ENCODE data around the gene NUAK2. TPM values are rescaled to one million over a fixed set of nuclear protein-coding genes. Genes with fewer than 3 reads are reported as not detected.

NUAK2 gene
- polyA plus RNA-seq, 1 donor from 2014 or later = 1.4 TPM

GRCh38 chr1:205271277-205271676 lies 50.3 kb downstream of the NUAK2 start:
- H3K79me2 ChIP-seq (replicated peaks; ENCODE audit: insufficient read depth, low read length) = no peaks in the 10 kb centered on the region
- no peak overlapping the region for H3K4me2 ChIP-seq (ENCODE audit: low read length)
- no peak overlapping the region for H3K27ac ChIP-seq (ENCODE audit: low read length)
- H4K20me1 ChIP-seq (ENCODE audit: insufficient read depth) = no peaks in the 10 kb centered on the region
- H3K4me3 ChIP-seq (ENCODE audit: low read length) = no peak overlapping the region
- TF ChIP-seq CTCF (IDR thresholded peaks at IDR 0.05; ENCODE audit: poor library complexity, severe bottlenecking) = no peak
- no peak for TF ChIP-seq MXI1 (conservative IDR thresholded peaks at IDR 0.05; ENCODE audit: poor library complexity, severe bottlenecking)
- TF ChIP-seq EZH2 (IDR thresholded peaks at IDR 0.05; ENCODE audit: borderline replicate concordance, insufficient read depth, low read length, poor library complexity, severe bottlenecking) = no peak
- TF ChIP-seq SMC3 (conservative IDR thresholded peaks at IDR 0.05; ENCODE audit: poor library complexity) = no peak
- TF ChIP-seq POLR2AphosphoS5 (IDR thresholded peaks at IDR 0.05) = no peak
- no peak for TF ChIP-seq RAD21 (conservative IDR thresholded peaks at IDR 0.05)
- H2AFZ ChIP-seq (ENCODE audit: low read depth, low read length) = no peak overlapping the region
- H3K36me3 ChIP-seq (ENCODE audit: insufficient read depth, low read length) = no peaks in the 10 kb centered on the region
- H3K9me2 ChIP-seq (ENCODE audit: insufficient read depth, low read length) = no peaks in the 10 kb centered on the region
- H3K9ac ChIP-seq (ENCODE audit: low read length) = no peak overlapping the region
- no peaks in the 10 kb centered on the region for H3K27me3 ChIP-seq (ENCODE audit: insufficient read depth, low read depth, low read length)
- no peaks in the 10 kb centered on the region for H3K9me3 ChIP-seq (ENCODE audit: low read length)
- H3F3A ChIP-seq (ENCODE audit: insufficient read depth, low read length, poor library complexity, severe bottlenecking) = no peaks in the 10 kb centered on the region

- TF ChIP-seq TAF1 (IDR thresholded peaks at IDR 0.05; ENCODE audit: low read depth) (no peak), POLR2AphosphoS5 (IDR thresholded peaks at IDR 0.05) (no peak), CTCF (IDR thresholded peaks at IDR 0.05; ENCODE audit: poor library complexity, severe bottlenecking) (no peak), EZH2 (IDR thresholded peaks at IDR 0.05; ENCODE audit: borderline replicate concordance, insufficient read depth, low read length, poor library complexity, severe bottlenecking) (no peak), EP300 (conservative IDR thresholded peaks at IDR 0.05; ENCODE audit: poor library complexity, severe bottlenecking) (no peak), REST (IDR thresholded peaks at IDR 0.05; ENCODE audit: borderline replicate concordance) (no peak)
- Histone ChIP-seq H3K27ac (ENCODE audit: low read length) (no peak overlapping the region), H2AFZ (ENCODE audit: low read depth, low read length) (no peak overlapping the region), H3K27me3 (ENCODE audit: insufficient read depth, low read depth, low read length) (no peaks in the 10 kb centered on the region), H3K4me2 (ENCODE audit: low read length) (no peak overlapping the region), H4K20me1 (ENCODE audit: insufficient read depth) (no peaks in the 10 kb centered on the region), H3K4me3 (ENCODE audit: low read length) (no peak overlapping the region), H3F3A (ENCODE audit: insufficient read depth, low read length, poor library complexity, severe bottlenecking) (no peaks in the 10 kb centered on the region), H3K9me2 (ENCODE audit: insufficient read depth, low read length) (no peaks in the 10 kb centered on the region), H3K9ac (ENCODE audit: low read length) (no peak overlapping the region), H3K9me3 (ENCODE audit: low read length) (no peaks in the 10 kb centered on the region), H3K79me2 (replicated peaks; ENCODE audit: insufficient read depth, low read length) (no peaks in the 10 kb centered on the region), H3K36me3 (ENCODE audit: insufficient read depth, low read length) (no peaks in the 10 kb centered on the region)
Observed at GRCh38 chr1:205270764-205271163, 50.8 kb downstream of the NUAK2 start.
